OCI-LY1 (cell line): ENCODE data around the gene ACSF2.

Source experiments
- H2AFZ ChIP-seq: fragments of 200-600 bp; sonication (generic), shearing (Covaris generic); 2 replicates; pipeline ENCODE4 v1.6.0; 2014; ENCODE audit warnings: antibody characterized with exemption, mild to moderate bottlenecking, low read length
- H3F3A ChIP-seq: fragments of 200-600 bp; sonication (generic), shearing (Covaris generic); 2 replicates; pipeline ENCODE4 v1.6.0; 2014; ENCODE audit warnings: mild to moderate bottlenecking, antibody characterized with exemption, low read length, moderate library complexity; ENCODE audit not compliant: insufficient read depth
- H3K27ac ChIP-seq: fragments of 200-600 bp; sonication (generic); 2 replicates; pipeline ENCODE4 v1.5.1; 2014; ENCODE audit warnings: low read length, mixed run types, mild to moderate bottlenecking, low read depth; ENCODE audit not compliant: poor library complexity, severe bottlenecking
- H3K27me3 ChIP-seq: fragments of 200-600 bp; sonication (generic); 2 replicates; pipeline ENCODE4 v1.6.0; 2014; ENCODE audit warnings: antibody characterized with exemption, mild to moderate bottlenecking, low read length, moderate library complexity; ENCODE audit not compliant: insufficient read depth
- H3K36me3 ChIP-seq: fragments of 200-600 bp; sonication (generic); 2 replicates; pipeline ENCODE4 v1.6.1; 2014; ENCODE audit warnings: mild to moderate bottlenecking, antibody characterized with exemption, low read length, moderate library complexity, mixed read lengths; ENCODE audit not compliant: insufficient read depth
- H3K4me1 ChIP-seq: fragments of 200-600 bp; sonication (generic); 2 replicates; pipeline ENCODE4 v1.5.1; 2014; ENCODE audit warnings: mild to moderate bottlenecking, low read length, moderate library complexity; ENCODE audit not compliant: insufficient read depth, severe bottlenecking
- H3K4me2 ChIP-seq: fragments of 200-600 bp; sonication (generic), shearing (Covaris generic); 2 replicates; pipeline ENCODE4 v1.6.1; 2014; ENCODE audit warnings: low read length
- H3K4me3 ChIP-seq: fragments of 200-600 bp; sonication (generic); 2 replicates; pipeline ENCODE4 v1.5.1; 2014; ENCODE audit warnings: low read length, low read depth, mild to moderate bottlenecking, mixed read lengths; ENCODE audit not compliant: poor library complexity, severe bottlenecking
- H3K79me2 ChIP-seq: fragments of 200-600 bp; shearing (Covaris generic); 2 replicates; pipeline ENCODE4 v1.6.1; 2016; ENCODE audit warnings: mixed run types, low read length, mixed read lengths; ENCODE audit not compliant: insufficient read depth
- H3K9ac ChIP-seq: fragments of 200-600 bp; sonication (generic), shearing (Covaris generic); 2 replicates; pipeline ENCODE4 v1.6.1; 2014; ENCODE audit warnings: mild to moderate bottlenecking, low read length, mixed read lengths
- H3K9me2 ChIP-seq: fragments of 200-600 bp; sonication (generic), shearing (Covaris generic); 2 replicates; pipeline ENCODE4 v1.6.1; 2014; ENCODE audit warnings: low read depth, mild to moderate bottlenecking, low read length, mixed read lengths
- H3K9me3 ChIP-seq: fragments of 200-600 bp; shearing (Covaris generic); 2 replicates; pipeline ENCODE4 v1.6.1; 2014; ENCODE audit warnings: low read length, mixed read lengths
- H4K20me1 ChIP-seq: fragments of 200-600 bp; sonication (generic), shearing (Covaris generic); 2 replicates; pipeline ENCODE4 v1.6.0; 2016; ENCODE audit warnings: mild to moderate bottlenecking, low read length; ENCODE audit not compliant: insufficient read depth
- EZH2 ChIP-seq: fragments of 200-600 bp; sonication (generic), shearing (Covaris generic); IDR thresholded peaks from 2 replicates; pipeline ENCODE4 v1.8.0; 2017; ENCODE audit warnings: borderline replicate concordance, mixed run types, mild to moderate bottlenecking, antibody characterized with exemption, low read length, moderate library complexity, mixed read lengths
- TF ChIP-seq, protein P1 (sequence below): fragments of 200-600 bp; sonication (generic), shearing (Covaris generic); IDR thresholded peaks from 2 replicates; pipeline ENCODE4 v1.5.1; 2017; ENCODE audit warnings: mild to moderate bottlenecking, antibody characterized with exemption, low read length, moderate library complexity, mixed read lengths

Gene ACSF2

DNA sequence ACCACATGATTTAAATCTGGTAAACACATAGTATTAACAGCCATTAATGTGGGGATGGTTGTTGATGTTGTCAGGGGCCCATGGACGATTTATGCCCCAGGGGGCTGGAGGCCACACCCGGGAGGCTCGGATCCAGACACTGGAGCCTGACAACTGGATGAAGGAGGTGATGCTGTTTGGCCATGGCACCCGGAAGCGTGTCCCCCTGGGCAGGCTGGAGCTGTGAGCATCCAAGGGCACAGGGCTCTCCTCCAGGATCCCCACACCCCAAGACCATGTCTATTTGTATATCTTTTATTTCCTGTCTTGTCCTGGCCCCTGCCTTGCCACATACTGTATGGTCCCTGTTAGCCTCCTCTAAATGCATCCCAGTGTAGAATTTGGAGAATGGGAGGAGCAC lies 57.2 kb downstream of the ACSF2 start:
- Histone ChIP-seq H3K9me2 (no peaks in the 10 kb centered on the region), H3K27ac (no peak overlapping the region), H3K9me3 (no peaks in the 10 kb centered on the region), H3F3A (no peaks in the 10 kb centered on the region), H3K4me3 (no peak overlapping the region), H3K4me1 (peaks cover 7% of the 10 kb centered on the region), H2AFZ (no peak overlapping the region), H3K36me3 (no peaks in the 10 kb centered on the region), H3K9ac (no peak overlapping the region), H3K4me2 (no peak overlapping the region), H3K79me2 (no peaks in the 10 kb centered on the region), H4K20me1 (no peaks in the 10 kb centered on the region), H3K27me3 (no peaks in the 10 kb centered on the region)
- TF ChIP-seq, protein P1, sequence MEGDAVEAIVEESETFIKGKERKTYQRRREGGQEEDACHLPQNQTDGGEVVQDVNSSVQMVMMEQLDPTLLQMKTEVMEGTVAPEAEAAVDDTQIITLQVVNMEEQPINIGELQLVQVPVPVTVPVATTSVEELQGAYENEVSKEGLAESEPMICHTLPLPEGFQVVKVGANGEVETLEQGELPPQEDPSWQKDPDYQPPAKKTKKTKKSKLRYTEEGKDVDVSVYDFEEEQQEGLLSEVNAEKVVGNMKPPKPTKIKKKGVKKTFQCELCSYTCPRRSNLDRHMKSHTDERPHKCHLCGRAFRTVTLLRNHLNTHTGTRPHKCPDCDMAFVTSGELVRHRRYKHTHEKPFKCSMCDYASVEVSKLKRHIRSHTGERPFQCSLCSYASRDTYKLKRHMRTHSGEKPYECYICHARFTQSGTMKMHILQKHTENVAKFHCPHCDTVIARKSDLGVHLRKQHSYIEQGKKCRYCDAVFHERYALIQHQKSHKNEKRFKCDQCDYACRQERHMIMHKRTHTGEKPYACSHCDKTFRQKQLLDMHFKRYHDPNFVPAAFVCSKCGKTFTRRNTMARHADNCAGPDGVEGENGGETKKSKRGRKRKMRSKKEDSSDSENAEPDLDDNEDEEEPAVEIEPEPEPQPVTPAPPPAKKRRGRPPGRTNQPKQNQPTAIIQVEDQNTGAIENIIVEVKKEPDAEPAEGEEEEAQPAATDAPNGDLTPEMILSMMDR: no peak
- TF ChIP-seq EZH2: no peak

DNA sequence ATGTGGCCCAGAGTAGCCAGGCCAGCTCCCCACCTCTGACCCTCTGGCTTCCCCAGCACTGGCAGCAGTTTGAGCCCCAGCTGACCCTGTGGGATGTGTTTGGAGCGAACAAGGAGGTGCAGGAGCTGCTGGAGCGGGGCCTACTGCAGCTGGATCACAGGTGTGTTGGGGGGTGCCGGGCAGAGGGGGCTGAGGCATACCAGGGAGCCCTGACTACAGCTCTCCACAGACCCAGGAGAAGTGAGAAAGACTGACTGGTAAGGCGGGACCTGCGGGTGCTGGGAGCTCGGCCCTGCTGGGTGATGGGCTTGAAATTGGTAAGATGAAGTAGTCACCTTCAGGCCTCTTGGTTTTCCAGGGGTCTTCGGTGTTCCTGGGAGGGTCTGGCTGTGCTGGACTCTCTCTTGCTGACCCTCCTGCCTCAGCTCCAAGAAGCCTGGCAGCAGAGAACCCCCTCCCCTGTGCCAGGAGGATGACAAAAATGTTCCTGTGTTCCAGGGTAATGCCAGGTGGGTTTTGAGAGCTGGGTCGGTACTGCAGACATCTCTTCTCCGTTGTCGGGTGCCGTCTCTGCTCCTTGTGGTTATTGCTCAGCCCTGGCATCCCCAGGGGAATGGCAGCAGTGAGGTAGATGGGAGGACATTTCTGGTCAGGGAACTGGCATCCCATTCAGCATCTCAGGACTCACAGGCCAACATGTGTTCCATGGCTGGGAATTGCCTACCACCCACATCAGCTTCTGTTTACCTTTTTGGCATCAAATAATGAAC lies 58.6 kb downstream of the ACSF2 start:
- Histone ChIP-seq H3K9ac (no peak overlapping the region), H3K9me3 (no peaks in the 10 kb centered on the region), H3F3A (no peaks in the 10 kb centered on the region)

DNA sequence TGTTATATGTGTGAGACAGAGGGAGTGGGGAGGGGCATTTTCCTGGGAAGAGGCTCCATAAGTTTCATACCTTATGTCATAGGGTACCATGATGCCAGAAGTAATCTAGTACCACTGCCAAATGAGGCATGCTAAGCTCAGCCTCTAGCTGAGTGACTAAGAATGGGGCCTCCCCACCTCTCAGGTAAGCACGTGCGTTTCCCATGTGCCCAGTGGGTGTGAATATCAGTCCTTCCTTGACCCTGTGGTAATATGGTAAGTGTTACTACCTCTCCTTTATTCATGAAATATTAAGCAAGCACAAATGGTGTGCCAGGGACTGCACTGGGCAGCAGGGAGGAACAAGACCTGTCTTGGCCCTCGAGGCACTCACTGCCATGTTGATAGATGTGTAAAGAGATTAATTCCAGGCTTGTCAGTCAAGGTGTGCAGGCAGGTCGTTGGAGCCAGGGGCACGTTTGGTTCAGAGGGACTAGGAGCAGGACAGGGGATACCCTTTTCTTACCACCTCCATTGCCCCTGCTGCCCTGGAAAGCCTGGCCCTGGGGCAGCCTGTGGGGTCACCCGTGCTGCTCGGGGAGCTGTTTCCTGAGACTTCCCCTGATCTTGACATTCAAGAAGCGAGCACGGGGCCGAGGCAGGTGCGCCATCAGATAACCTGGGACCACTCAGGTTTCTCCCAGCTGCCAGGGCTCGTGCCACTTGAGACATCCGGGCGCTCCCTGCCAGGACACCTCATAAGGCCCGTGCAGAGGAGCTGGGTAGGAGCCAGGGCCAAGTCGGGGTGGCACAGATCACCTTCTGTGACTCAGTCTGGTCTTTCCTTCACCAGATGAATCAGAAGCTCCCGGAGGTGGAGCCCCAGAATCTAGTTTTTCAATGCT lies 61.4 kb downstream of the ACSF2 start:
- Histone ChIP-seq H3K9me2 (no peaks in the 10 kb centered on the region), H3K4me3 (no peak overlapping the region), H3K9me3 (no peaks in the 10 kb centered on the region), H3F3A (no peaks in the 10 kb centered on the region), H3K27me3 (no peaks in the 10 kb centered on the region), H4K20me1 (no peaks in the 10 kb centered on the region), H3K4me1 (no peaks in the 10 kb centered on the region), H3K36me3 (no peaks in the 10 kb centered on the region), H2AFZ (no peak overlapping the region), H3K79me2 (no peaks in the 10 kb centered on the region), H3K9ac (no peak overlapping the region), H3K4me2 (no peak overlapping the region), H3K27ac (no peak overlapping the region)
- TF ChIP-seq, protein P1: no peak
- no peak for TF ChIP-seq EZH2

More for the DNA sequence above, 58.6 kb downstream of the ACSF2 start:
- H3K4me3 ChIP-seq: no peak overlapping the region
- TF ChIP-seq, protein P1: no peak
- TF ChIP-seq EZH2: no peak
- H3K36me3 ChIP-seq: no peaks in the 10 kb centered on the region
- no peaks in the 10 kb centered on the region for H3K79me2 ChIP-seq
- H4K20me1 ChIP-seq: no peaks in the 10 kb centered on the region
- H3K4me1 ChIP-seq: peaks cover 4% of the 10 kb centered on the region
- no peak overlapping the region for H3K27ac ChIP-seq
- H3K4me2 ChIP-seq: no peak overlapping the region
- H3K27me3 ChIP-seq: no peaks in the 10 kb centered on the region
- no peak overlapping the region for H2AFZ ChIP-seq
- H3K9me2 ChIP-seq: no peaks in the 10 kb centered on the region
